ENCODE measurements around the gene NEK2.
A peak's percentile ranks its signal among the peaks of the same experiment; 100 is the strongest.
"Not testable (repeated sequence)": the region's sequence is repeated elsewhere in the genome, so short reads cannot be mapped to it uniquely, and the experiment has no call there.

NEK2 gene

GRCh38 chr1:211632808-211633523 is 42.5 kb downstream of the NEK2 start:
- DNase-seq (ENCODE audit: low read depth), result no peak

- no peak for DNase-seq (ENCODE audit: low read depth)
Observed at GRCh38 chr1:211632117-211632807, 43.2 kb downstream of the NEK2 start.

GRCh38 chr1:211631168-211631567 is 44.3 kb downstream of the NEK2 start:
- DNase-seq (ENCODE audit: low read depth), result no peak

DNA sequence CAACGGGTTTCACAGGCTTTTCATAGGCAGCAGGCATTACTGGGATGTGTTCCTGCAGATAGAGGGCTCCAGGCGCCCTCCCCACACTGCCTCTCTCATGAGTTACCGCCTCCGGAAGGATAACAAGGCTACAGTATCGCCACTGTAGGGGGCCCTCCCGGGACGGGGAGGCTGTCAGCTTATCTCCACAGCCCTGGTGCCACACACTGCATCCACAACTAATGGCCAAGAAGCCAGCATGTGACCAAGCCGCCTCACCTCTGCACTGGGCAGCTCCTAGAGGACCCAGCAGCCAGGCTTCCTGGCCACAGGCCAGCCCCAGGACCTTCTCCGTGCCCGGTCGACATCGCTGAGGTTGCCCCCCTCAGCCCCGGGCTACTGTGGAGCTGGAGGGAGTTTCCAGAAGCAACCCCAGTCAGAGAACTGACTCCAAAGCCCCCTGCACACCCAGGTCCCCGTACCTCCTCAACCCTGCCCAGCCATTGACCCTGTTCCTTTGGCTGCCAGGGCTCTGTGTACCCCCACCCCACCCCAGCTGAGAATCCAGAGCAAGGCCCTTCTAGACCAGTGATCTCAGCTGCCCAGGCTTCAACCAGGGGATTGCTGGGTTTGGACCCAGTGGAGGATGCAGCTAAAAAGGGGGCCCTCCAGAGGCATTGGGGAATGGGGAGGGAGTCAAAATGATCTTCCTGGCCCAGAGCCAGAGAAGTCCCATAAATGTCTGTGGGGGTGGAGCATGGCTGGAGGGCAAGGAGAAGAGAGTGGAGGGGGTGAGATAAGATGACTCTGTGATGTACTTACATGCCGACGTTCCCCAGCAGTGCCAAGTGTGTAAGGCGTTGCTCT is 45.0 kb downstream of the NEK2 start:
- no peak for DNase-seq (ENCODE audit: low read depth)

GRCh38 chr1:211628417-211628816 is 47.0 kb downstream of the NEK2 start:
- DNase-seq (ENCODE audit: low read depth), result no peak

GRCh38 chr1:211627259-211627658 is 48.2 kb downstream of the NEK2 start:
- DNase-seq (ENCODE audit: low read depth), result no peak

- DNase-seq (ENCODE audit: low read depth), result not testable (repeated sequence)
Observed at GRCh38 chr1:211625866-211626265, 49.6 kb downstream of the NEK2 start.

- no peak for DNase-seq (ENCODE audit: low read depth)
Observed at GRCh38 chr1:211625040-211625439, 50.4 kb downstream of the NEK2 start.

- DNase-seq (ENCODE audit: low read depth), result no peak
Observed at GRCh38 chr1:211623515-211623914, 51.9 kb downstream of the NEK2 start.

- DNase-seq (ENCODE audit: low read depth), result no peak
Observed at GRCh38 chr1:211621447-211622198, 53.8 kb downstream of the NEK2 start.

DNA sequence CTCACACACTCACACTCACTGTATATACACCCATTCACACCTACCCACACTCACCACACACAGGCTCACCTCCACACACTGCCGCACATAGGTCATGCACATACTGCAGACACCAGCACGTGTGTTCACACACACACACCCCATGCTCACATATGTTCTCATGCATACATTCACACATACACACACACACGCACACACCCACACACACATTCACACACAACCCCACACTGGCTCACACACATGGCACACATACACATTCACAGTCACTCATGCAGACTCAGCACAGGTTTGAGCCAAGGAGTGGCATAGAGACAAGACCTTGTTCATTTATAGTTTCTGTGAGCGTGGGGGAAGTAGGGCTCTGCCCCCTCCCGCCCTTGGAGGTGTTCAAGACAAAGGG is 55.3 kb downstream of the NEK2 start:
- no peak for DNase-seq (ENCODE audit: low read depth)

DNA sequence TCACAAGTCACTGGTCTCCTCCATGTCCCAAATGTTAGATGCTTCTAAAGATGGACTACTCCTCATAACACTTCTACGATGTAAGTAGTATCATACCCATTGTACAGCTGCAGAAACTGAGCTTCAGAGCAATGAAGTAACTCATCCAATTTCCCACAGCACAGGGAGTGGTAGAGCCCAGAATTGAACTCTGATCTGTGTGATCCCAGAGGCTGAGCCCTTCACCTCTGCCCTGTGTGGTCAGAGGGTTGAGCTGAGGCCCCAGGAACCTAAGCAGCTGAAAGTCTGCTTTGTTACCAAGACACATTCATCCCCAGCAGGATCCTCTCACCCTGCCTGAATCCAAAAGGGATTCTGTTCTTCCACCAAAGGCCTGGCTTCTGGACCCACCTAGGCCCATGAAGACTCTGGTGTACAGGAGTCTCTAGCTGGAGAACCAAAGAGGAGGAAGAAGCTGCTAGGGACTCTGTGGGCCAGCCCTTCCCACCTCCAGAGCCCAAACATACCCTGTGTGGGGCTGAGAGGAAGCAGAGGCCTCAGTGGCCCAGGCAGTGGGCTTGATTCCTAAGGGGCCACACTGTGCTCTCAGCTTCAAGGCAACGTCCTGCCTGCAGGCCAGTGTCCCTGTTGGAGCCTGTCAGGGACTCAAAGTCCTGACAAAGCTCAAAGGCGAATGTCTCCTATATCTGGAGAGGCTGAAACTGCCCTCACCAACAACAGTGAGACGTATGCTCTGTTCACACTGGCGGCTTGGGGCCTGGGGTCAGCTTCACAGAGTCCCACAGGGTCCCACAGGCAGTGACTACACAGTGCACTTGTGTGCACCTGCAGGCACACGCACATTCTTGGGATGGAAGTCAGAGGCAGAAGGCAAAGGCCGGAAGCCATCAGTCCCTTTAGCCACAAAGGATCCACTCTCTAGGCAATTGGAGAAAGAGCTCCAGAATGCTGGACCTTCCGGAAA is 56.1 kb downstream of the NEK2 start:
- no peak for DNase-seq (ENCODE audit: low read depth)

GRCh38 chr1:211616965-211617297 is 58.5 kb downstream of the NEK2 start:
- no peak for DNase-seq (ENCODE audit: low read depth)

- no peak for DNase-seq (ENCODE audit: low read depth)
Observed at GRCh38 chr1:211616231-211616964, 59.0 kb downstream of the NEK2 start.

- no peak for DNase-seq (ENCODE audit: low read depth)
Observed at GRCh38 chr1:211614615-211615014, 60.8 kb downstream of the NEK2 start.

GRCh38 chr1:211613951-211614350 is 61.5 kb downstream of the NEK2 start:
- no peak for DNase-seq (ENCODE audit: low read depth)

DNA sequence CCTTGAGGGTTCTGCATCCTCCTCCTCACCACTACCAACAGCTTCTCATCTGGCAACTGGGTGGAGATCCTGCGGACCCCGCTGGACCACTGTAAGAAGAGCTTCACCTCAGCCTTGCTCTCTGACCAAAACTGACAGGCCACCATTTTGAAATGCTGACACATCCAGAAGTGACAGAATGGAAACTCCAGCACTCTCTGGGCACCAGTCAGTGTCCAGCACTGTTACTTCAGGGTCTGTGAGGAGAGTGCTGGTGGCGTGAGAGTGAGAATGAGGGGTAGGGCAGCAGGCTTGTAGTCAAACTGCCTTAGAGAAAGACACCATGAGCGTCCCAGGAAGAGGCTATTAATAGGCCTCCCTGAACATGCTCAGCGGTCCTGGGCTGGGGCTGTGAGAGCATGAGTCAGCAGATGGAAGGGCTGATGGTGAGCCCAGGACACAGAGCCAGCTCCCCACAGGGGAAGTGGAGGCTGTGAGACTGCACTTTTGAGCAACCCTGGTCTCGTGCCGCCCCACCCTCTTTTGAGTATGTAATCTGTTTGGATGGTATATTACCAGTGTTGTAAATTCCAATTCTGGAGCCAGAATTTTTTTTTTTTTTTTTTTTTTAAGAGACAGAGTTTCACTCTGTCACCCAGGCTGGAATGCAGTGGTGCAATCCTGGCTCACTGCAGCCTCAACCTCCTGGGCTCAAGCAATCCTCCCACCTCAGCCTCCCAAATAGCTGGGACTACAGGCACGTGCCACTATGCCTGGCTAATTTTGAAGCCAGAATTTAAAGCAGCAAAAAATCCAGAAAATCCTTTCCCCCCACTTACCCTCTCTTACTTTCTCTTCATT is 62.1 kb downstream of the NEK2 start:
- DNase-seq (ENCODE audit: low read depth), result peak; percentile 96

- no peak for DNase-seq (ENCODE audit: low read depth)
Observed at GRCh38 chr1:211612786-211613107, 62.7 kb downstream of the NEK2 start.
